ENCODE results near the gene UGT1A5.

Gene UGT1A5

DNA sequence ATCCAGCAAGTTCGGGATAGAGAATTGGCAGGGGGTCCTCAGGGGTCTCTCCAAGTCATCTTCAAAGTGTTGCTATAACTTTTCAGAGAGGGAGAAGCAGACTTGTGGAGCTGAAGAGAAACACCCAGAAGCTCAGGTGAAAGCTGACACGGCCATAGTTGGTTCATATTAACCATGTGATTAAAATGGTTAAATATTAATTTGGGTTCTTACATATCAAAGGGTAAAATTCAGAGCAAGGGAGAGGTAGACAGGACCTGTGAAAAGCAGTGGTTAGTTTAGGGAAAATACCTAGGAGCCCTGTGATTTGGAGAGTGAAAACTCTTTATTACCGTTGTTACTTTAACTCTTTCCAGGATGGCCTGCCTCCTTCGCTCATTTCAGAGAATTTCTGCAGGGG lies 20.1 kb upstream of the UGT1A5 start, which contains the start of gene UGT1A6:
UGT1A6 (plus strand) TSS at position 243 of the 400 bp plus-strand sequence; CDS start at position 358, 115 bp downstream.
- Histone ChIP-seq H3K9me2 (replicated peaks; ENCODE audit: insufficient read depth, low read length) (no peaks in the 10 kb centered on the region), H3K9ac (ENCODE audit: low read length) (no peak within 1 kb of the TSS), H2AFZ (ENCODE audit: low read depth, low read length, severe bottlenecking) (no peak within 1 kb of the TSS), H4K20me1 (ENCODE audit: low read depth, low read length) (no peaks in the 10 kb centered on the region), H3K79me2 (ENCODE audit: insufficient read depth, low read length) (no peaks in the 10 kb centered on the region), H3K9me3 (ENCODE audit: insufficient read depth, low read length) (no peaks in the 10 kb centered on the region), H3K4me2 (ENCODE audit: low read depth, low read length, poor library complexity, severe bottlenecking) (no peak within 1 kb of the TSS), H3F3A (ENCODE audit: insufficient read depth) (no peaks in the 10 kb centered on the region), H3K36me3 (ENCODE audit: low read length) (no peaks in the 10 kb centered on the region), H3K4me3 (ENCODE audit: insufficient read depth, low read length, poor library complexity, severe bottlenecking) (no peak within 1 kb of the TSS), H3K27me3 (ENCODE audit: low read length) (no peaks in the 10 kb centered on the region), H3K27ac (ENCODE audit: low read depth, low read length) (no peak within 1 kb of the TSS)
- TF ChIP-seq CTCF (IDR thresholded peaks at IDR 0.05; ENCODE audit: insufficient read depth, low read length, poor library complexity, severe bottlenecking), result no peak
- TF ChIP-seq EZH2phosphoT487 (conservative IDR thresholded peaks at IDR 0.05; ENCODE audit: low read length), result no peak

GRCh38 chr2:233693963-233694362 lies 18.7 kb upstream of the UGT1A5 start:
- Histone ChIP-seq H3K27ac (ENCODE audit: low read depth, low read length) (no peak overlapping the region), H3K27me3 (ENCODE audit: low read length) (no peaks in the 10 kb centered on the region), H3F3A (ENCODE audit: insufficient read depth) (no peaks in the 10 kb centered on the region), H3K4me2 (ENCODE audit: low read depth, low read length, poor library complexity, severe bottlenecking) (no peak overlapping the region), H4K20me1 (ENCODE audit: low read depth, low read length) (no peaks in the 10 kb centered on the region), H3K36me3 (ENCODE audit: low read length) (no peaks in the 10 kb centered on the region), H3K79me2 (ENCODE audit: insufficient read depth, low read length) (no peaks in the 10 kb centered on the region), H3K9me3 (ENCODE audit: insufficient read depth, low read length) (no peaks in the 10 kb centered on the region), H3K4me3 (ENCODE audit: insufficient read depth, low read length, poor library complexity, severe bottlenecking) (no peak overlapping the region), H3K9ac (ENCODE audit: low read length) (no peak overlapping the region), H2AFZ (ENCODE audit: low read depth, low read length, severe bottlenecking) (no peak overlapping the region), H3K9me2 (replicated peaks; ENCODE audit: insufficient read depth, low read length) (no peaks in the 10 kb centered on the region)
- TF ChIP-seq CTCF (IDR thresholded peaks at IDR 0.05; ENCODE audit: insufficient read depth, low read length, poor library complexity, severe bottlenecking), result no peak
- TF ChIP-seq EZH2phosphoT487 (conservative IDR thresholded peaks at IDR 0.05; ENCODE audit: low read length), result no peak

GRCh38 chr2:233698740-233699139 lies 14.0 kb upstream of the UGT1A5 start:
- H2AFZ ChIP-seq (ENCODE audit: low read depth, low read length, severe bottlenecking), result no peak overlapping the region
- H3K36me3 ChIP-seq (ENCODE audit: low read length), result no peaks in the 10 kb centered on the region
- no peaks in the 10 kb centered on the region for H3K27me3 ChIP-seq (ENCODE audit: low read length)
- TF ChIP-seq CTCF (IDR thresholded peaks at IDR 0.05; ENCODE audit: insufficient read depth, low read length, poor library complexity, severe bottlenecking) (no peak), EZH2phosphoT487 (conservative IDR thresholded peaks at IDR 0.05; ENCODE audit: low read length) (no peak)
- H3F3A ChIP-seq (ENCODE audit: insufficient read depth), result no peaks in the 10 kb centered on the region
- no peak overlapping the region for H3K4me2 ChIP-seq (ENCODE audit: low read depth, low read length, poor library complexity, severe bottlenecking)
- no peaks in the 10 kb centered on the region for H3K9me2 ChIP-seq (replicated peaks; ENCODE audit: insufficient read depth, low read length)
- no peaks in the 10 kb centered on the region for H3K9me3 ChIP-seq (ENCODE audit: insufficient read depth, low read length)
- no peaks in the 10 kb centered on the region for H3K79me2 ChIP-seq (ENCODE audit: insufficient read depth, low read length)
- no peak overlapping the region for H3K4me3 ChIP-seq (ENCODE audit: insufficient read depth, low read length, poor library complexity, severe bottlenecking)
- no peaks in the 10 kb centered on the region for H4K20me1 ChIP-seq (ENCODE audit: low read depth, low read length)
- no peak overlapping the region for H3K9ac ChIP-seq (ENCODE audit: low read length)
- no peak overlapping the region for H3K27ac ChIP-seq (ENCODE audit: low read depth, low read length)

All from SU-DHL-6 (cell line).